ENCODE measurements around the gene CLDN2. TPM values are rescaled to one million over a fixed set of nuclear protein-coding genes. Genes with fewer than 3 reads are reported as not detected.

Gene CLDN2
- total RNA-seq, 3 donors from 2014 or later (not counting 1 experiment from before 2014, with no cell fraction given) = not detected

GRCh38 chrX:106952089-106952488, 31.9 kb downstream of the CLDN2 start:
- H3K4me3 ChIP-seq (ENCODE audit: low read length) = no peak overlapping the region
- 100% methylated on average over 3 of the region's 3 CpGs for WGBS (ENCODE audit: insufficient coverage)
- no peaks in the 10 kb centered on the region for H3K9me3 ChIP-seq (ENCODE audit: control insufficient read depth, insufficient read depth, low read length)
- ATAC-seq (no peak), DNase-seq (no peak)
- H3K36me3 ChIP-seq (ENCODE audit: control insufficient read depth, insufficient read depth, low read length) = no peaks in the 10 kb centered on the region
- H3K4me1 ChIP-seq (ENCODE audit: control insufficient read depth, insufficient read depth, low read length) = no peaks in the 10 kb centered on the region
- Mint-ChIP-seq H3K27me3 (ENCODE audit: low read depth in 2 of 2) (peaks cover 0 to 8% of the 10 kb centered on the region in 2 donors), H3K27ac (no peak overlapping the region), H3K36me3 (no peaks in the 10 kb centered on the region), H3K4me3 (no peak overlapping the region), H3K9me3 (no peaks in the 10 kb centered on the region), H3K4me1 (no peaks in the 10 kb centered on the region)
- H3K27ac ChIP-seq (ENCODE audit: low read length) = no peak overlapping the region
- no peaks in the 10 kb centered on the region for H3K27me3 ChIP-seq (ENCODE audit: control insufficient read depth, insufficient read depth, low read length)
- TF ChIP-seq CTCF (IDR thresholded peaks at IDR 0.05) = no peak
- intact Hi-C loops (cut with micrococcal nuclease) = no loop called here

- no peaks in the 10 kb centered on the region for H3K27me3 ChIP-seq (ENCODE audit: control insufficient read depth, insufficient read depth, low read length)
- H3K9me3 ChIP-seq (ENCODE audit: control insufficient read depth, insufficient read depth, low read length) = no peaks in the 10 kb centered on the region
- no peaks in the 10 kb centered on the region for H3K4me1 Mint-ChIP-seq
- intact Hi-C loops (cut with micrococcal nuclease) = no loop called here
- H3K9me3 Mint-ChIP-seq = no peaks in the 10 kb centered on the region
- H3K27ac ChIP-seq (ENCODE audit: low read length) = no peak overlapping the region
- no peak overlapping the region for H3K4me3 Mint-ChIP-seq
- H3K4me1 ChIP-seq (ENCODE audit: control insufficient read depth, insufficient read depth, low read length) = no peaks in the 10 kb centered on the region
- WGBS (ENCODE audit: insufficient coverage) = 83% methylated on average over 1 of the region's 2 CpGs
- no peak overlapping the region for H3K27ac Mint-ChIP-seq
- TF ChIP-seq CTCF (IDR thresholded peaks at IDR 0.05) = no peak
- H3K27me3 Mint-ChIP-seq (ENCODE audit: low read depth in 2 of 2) = peaks cover 0 to 8% of the 10 kb centered on the region in 2 donors
- ATAC-seq = no peak
- DNase-seq = no peak
- no peaks in the 10 kb centered on the region for H3K36me3 ChIP-seq (ENCODE audit: control insufficient read depth, insufficient read depth, low read length)
- no peak overlapping the region for H3K4me3 ChIP-seq (ENCODE audit: low read length)
- no peaks in the 10 kb centered on the region for H3K36me3 Mint-ChIP-seq
These were observed 32.3 kb downstream of the CLDN2 start for GRCh38 chrX:106952538-106952937.

- DNase-seq (peak in 1 of 2 donors; percentile 10), ATAC-seq (no peak)
- no peak for TF ChIP-seq CTCF (IDR thresholded peaks at IDR 0.05)
- H3K4me3 ChIP-seq (ENCODE audit: low read length) = no peak overlapping the region
- no peaks in the 10 kb centered on the region for H3K36me3 ChIP-seq (ENCODE audit: control insufficient read depth, insufficient read depth, low read length)
- no CpG with 5 or more reads among the region's 1 CpG for WGBS (ENCODE audit: insufficient coverage)
- Mint-ChIP-seq H3K27me3 (ENCODE audit: low read depth in 2 of 2) (peaks cover 0 to 8% of the 10 kb centered on the region in 2 donors), H3K27ac (no peak overlapping the region), H3K36me3 (no peaks in the 10 kb centered on the region), H3K4me3 (no peak overlapping the region), H3K9me3 (no peaks in the 10 kb centered on the region), H3K4me1 (no peaks in the 10 kb centered on the region)
- H3K4me1 ChIP-seq (ENCODE audit: control insufficient read depth, insufficient read depth, low read length) = no peaks in the 10 kb centered on the region
- no peaks in the 10 kb centered on the region for H3K27me3 ChIP-seq (ENCODE audit: control insufficient read depth, insufficient read depth, low read length)
- H3K9me3 ChIP-seq (ENCODE audit: control insufficient read depth, insufficient read depth, low read length) = no peaks in the 10 kb centered on the region
- no peak overlapping the region for H3K27ac ChIP-seq (ENCODE audit: low read length)
- intact Hi-C loops (cut with micrococcal nuclease) = no loop called here
These were observed 32.8 kb downstream of the CLDN2 start for GRCh38 chrX:106952988-106953387.

GRCh38 chrX:106954041-106954440, 33.8 kb downstream of the CLDN2 start:
- H3K36me3 Mint-ChIP-seq = no peaks in the 10 kb centered on the region
- no peaks in the 10 kb centered on the region for H3K9me3 ChIP-seq (ENCODE audit: control insufficient read depth, insufficient read depth, low read length)
- DNase-seq = no peak
- no peaks in the 10 kb centered on the region for H3K4me1 ChIP-seq (ENCODE audit: control insufficient read depth, insufficient read depth, low read length)
- H3K36me3 ChIP-seq (ENCODE audit: control insufficient read depth, insufficient read depth, low read length) = no peaks in the 10 kb centered on the region
- H3K4me3 Mint-ChIP-seq = no peak overlapping the region
- no peak overlapping the region for H3K4me3 ChIP-seq (ENCODE audit: low read length)
- H3K9me3 Mint-ChIP-seq = no peaks in the 10 kb centered on the region
- ATAC-seq = no peak
- H3K27me3 Mint-ChIP-seq (ENCODE audit: low read depth in 2 of 2) = peaks cover 0 to 8% of the 10 kb centered on the region in 2 donors
- intact Hi-C loops (cut with micrococcal nuclease) = no loop called here
- WGBS (ENCODE audit: insufficient coverage) = 100% methylated on average over 2 of the region's 4 CpGs
- no peak overlapping the region for H3K27ac Mint-ChIP-seq
- H3K27ac ChIP-seq (ENCODE audit: low read length) = no peak overlapping the region
- H3K4me1 Mint-ChIP-seq = no peaks in the 10 kb centered on the region
- no peaks in the 10 kb centered on the region for H3K27me3 ChIP-seq (ENCODE audit: control insufficient read depth, insufficient read depth, low read length)
- TF ChIP-seq CTCF (IDR thresholded peaks at IDR 0.05) = no peak
